Activated CD4-positive, alpha-beta T cell treated with anti-CD3 and anti-CD28 coated beads, Interleukin-10, Interleukin-2, amounts not matched to agents 100 ng/mL and 50 ng/mL, durations not matched to agents 16 hours and 8 hours (primary cell): ENCODE data around the gene SOX15.

Source experiments
- DNase-seq: peaks from one replicate; pipeline ENCODE4 v3.0.0-alpha.2; 2020

The SOX15 gene

DNA sequence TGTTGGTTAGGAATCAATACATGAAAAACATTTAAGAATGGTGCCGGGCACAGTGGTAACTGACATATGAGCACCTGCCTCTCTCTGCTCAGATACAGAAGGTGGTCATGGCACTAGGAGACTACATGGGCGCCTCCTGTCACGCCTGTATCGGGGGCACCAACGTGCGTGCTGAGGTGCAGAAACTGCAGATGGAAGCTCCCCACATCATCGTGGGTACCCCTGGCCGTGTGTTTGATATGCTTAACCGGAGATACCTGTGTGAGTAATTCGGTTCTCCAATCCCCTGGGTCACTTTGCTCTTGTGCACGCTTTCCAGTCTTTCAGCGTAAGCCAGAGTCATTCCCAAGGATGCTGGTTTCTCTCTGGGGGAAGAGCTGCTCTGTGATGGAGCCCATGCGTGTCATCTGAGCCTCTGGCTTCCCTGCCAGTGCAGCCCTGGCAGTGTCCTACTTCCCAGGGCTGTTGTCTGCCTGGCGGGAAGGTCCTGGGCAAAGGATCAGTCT, 13.4 kb downstream of the SOX15 start:
- no peak for DNase-seq

GRCh38 chr17:7575959-7576358, 13.9 kb downstream of the SOX15 start:
- no peak for DNase-seq

DNA sequence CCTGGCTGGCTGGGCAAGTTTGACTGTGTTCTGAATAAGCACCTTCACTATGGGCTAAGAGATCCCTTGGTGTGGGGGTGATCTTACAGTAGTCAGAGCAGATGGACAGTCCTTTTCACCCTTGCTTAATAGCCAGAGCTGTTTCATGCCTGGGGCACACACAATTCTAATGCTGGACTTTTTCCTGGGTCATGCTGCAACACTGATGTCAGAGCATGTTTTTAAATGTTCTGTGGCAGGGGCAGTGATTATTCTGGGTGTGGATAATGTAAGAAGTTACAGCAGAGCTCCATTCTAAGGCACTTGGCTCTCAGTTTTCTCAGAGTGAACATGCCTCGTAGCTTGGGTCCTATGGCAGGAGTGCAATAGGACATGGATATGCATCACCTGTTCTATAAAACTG, 14.4 kb downstream of the SOX15 start:
- DNase-seq = no peak

DNA sequence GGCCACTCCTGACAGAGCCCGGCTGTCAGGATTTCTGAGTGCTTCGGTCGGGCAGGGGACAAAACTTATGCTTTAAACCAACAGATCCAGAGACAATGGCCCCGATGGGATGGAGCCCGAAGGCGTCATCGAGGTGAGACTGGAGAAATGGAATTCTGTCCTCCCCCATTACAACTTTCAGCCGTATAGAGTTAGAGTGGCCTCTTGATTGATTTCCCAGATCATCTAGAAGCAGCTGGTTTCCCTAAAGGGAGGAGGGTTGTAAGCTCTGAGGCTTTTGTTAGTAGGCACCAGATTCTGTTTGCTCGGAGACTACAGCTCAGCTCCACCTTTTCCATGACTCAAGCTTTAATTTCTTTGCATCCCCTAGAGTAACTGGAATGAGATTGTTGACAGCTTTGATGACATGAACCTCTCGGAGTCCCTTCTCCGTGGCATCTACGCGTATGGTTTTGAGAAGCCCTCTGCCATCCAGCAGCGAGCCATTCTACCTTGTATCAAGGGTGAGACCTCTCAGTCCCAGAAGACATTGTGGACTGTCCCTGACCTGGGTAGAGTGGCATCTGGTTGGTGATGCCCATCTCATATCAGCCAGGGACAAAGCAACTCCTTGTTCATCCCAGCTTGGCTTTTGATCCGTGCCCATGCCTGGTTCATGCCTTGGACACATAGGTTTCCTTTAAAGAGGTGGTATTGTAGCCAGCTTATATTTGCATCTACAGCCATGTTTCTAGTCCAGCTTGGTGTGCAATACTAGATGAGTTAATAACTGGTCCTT, 15.5 kb downstream of the SOX15 start:
- DNase-seq = no peak

DNA sequence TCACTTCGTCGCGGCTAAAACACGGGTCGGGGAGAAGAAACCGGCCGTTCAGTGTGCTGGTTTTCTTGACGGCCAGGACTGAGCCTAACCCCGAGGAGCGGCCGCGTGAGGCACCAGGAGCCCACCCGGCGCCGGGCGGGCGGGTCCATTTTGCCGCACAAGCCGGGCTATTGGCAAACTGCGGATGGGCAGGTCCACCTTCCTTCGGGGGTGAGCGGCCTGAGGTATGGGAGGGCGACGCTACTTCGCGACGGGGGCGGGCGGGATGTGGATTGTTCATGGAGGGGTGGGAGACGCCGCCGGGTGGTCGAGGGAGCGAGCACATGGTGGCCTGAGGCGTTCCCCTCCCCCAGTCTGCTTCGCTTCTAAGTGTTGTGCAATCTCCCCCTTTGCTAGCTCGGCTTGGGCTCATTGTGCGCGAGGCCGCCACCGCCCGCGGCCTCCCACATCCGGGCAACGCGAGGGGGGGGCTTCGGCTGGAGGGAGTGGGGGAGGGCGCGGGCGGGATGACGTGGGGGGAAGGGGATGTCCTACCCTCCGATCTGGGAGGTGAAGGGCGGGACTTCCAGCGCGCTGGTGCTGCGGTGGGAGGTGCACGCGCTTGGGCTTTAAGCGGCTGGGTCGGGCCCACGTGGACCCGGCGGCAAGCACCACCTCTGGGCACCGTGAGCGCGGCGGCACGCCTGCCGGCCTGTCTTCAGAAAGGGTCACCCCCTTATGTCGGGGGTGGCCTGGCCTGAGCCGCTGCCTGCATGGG, 16.4 kb downstream of the SOX15 start:
- peak; percentile 94 for DNase-seq

- DNase-seq = no peak
Observed at GRCh38 chr17:7572588-7573323, 17.1 kb downstream of the SOX15 start.

GRCh38 chr17:7572338-7572587, 17.6 kb downstream of the SOX15 start:
- DNase-seq = peak; percentile 100

DNA sequence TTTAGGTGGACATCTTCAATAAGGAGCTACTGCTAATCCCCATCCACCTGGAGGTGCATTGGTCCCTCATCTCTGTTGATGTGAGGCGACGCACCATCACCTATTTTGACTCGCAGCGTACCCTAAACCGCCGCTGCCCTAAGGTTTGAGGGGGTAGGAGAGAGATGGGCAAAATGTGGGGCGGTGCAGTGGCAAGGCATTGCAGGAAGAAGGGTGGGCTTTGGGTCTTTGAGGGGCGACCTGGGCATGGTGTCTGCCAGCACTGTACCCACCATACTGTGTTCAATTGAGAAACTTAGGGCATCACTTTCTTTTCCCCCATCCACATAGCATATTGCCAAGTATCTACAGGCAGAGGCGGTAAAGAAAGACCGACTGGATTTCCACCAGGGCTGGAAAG, 19.5 kb downstream of the SOX15 start:
- DNase-seq = no peak

DNA sequence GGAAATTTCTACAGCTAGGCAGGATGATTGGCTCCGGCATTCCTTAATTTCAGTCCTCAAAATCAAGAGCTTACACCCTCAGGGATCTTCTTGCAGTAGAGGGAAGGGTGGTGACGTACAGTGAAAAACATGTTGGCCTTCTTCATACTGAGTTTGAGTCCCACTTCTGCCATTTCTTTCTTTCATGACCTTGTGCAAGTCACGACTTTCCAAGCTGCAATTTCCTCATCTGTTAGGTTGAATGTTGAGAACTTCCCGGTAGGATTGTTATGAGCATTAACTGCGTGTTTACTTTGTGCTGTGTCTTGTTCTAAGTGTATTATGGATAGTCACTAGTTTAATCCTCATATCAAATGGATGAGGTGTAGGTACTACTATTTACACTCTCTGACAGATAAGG, 20.3 kb downstream of the SOX15 start:
- no peak for DNase-seq

- no peak for DNase-seq
Observed at GRCh38 chr17:7563115-7563869, 26.6 kb downstream of the SOX15 start.

GRCh38 chr17:7562208-7562605, 27.7 kb downstream of the SOX15 start:
- DNase-seq = no peak

- peak; percentile 94 for DNase-seq
Observed at GRCh38 chr17:7561589-7562207, 28.2 kb downstream of the SOX15 start, which contains the start of gene SENP3. Gene SENP3, plus strand, starts transcription at chr17:7561919. Its CDS starts 1,158 bp downstream, at chr17:7563077.

- peak; percentile 91 for DNase-seq
Observed at GRCh38 chr17:7561028-7561575, 28.8 kb downstream of the SOX15 start.

GRCh38 chr17:7560172-7561027, 29.5 kb downstream of the SOX15 start:
- peak; percentile 68 for DNase-seq

- no peak for DNase-seq
Observed at GRCh38 chr17:7559320-7560171, 30.3 kb downstream of the SOX15 start.

DNA sequence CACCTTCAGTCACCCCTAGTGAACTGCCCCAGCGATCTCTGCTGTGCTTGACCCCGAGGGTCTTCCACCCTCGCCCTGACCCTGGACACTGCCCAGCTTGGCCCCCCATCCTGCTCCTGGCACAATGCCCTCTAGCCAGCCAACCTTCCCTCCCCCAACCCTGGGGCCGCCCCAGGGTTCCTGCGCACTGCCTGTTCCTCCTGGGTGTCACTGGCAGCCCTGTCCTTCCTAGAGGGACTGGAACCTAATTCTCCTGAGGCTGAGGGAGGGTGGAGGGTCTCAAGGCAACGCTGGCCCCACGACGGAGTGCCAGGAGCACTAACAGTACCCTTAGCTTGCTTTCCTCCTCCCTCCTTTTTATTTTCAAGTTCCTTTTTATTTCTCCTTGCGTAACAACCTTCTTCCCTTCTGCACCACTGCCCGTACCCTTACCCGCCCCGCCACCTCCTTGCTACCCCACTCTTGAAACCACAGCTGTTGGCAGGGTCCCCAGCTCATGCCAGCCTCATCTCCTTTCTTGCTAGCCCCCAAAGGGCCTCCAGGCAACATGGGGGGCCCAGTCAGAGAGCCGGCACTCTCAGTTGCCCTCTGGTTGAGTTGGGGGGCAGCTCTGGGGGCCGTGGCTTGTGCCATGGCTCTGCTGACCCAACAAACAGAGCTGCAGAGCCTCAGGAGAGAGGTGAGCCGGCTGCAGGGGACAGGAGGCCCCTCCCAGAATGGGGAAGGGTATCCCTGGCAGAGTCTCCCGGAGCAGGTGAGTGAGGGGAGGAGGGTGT, 31.2 kb downstream of the SOX15 start, which contains the start of gene TNFSF13:
Gene TNFSF13 (plus strand): TSS at position 207 of the 776 bp plus-strand sequence. CDS start 290 bp downstream, at position 497.
- no peak for DNase-seq

DNA sequence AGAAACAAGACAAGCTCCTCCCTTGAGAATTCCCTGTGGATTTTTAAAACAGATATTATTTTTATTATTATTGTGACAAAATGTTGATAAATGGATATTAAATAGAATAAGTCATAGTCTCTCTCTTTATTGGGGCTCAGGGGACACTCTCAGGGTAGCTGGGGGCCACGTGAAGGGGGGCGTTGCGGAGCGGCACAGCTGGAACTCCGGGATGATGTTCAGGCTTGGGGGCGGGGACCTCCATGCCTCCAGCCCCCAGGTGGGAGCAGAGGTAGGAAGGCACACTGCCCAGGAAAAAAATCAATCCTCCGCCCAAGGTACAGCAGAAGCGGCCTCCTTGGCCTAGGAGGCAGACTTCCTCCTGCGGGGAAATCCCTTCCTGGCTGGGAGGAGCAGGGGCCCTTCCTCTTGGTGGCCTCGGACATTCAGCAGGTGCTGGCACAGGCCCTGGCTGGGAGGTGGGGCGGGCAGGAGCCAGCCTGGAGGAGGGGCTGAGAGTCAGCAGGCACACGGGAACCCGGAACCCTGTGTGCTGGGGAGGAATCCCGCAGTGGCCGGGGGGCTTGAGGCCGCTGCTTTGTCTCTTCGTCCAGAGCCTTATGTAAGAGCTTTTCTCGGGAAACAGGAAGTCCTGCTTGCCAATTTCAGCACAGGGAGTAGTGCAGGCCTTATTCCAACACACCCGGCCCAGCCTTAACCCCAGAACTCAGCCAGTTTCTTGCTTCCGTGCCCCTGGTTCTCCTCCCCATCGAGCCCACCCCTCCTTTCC, 31.9 kb downstream of the SOX15 start:
- no peak for DNase-seq

DNA sequence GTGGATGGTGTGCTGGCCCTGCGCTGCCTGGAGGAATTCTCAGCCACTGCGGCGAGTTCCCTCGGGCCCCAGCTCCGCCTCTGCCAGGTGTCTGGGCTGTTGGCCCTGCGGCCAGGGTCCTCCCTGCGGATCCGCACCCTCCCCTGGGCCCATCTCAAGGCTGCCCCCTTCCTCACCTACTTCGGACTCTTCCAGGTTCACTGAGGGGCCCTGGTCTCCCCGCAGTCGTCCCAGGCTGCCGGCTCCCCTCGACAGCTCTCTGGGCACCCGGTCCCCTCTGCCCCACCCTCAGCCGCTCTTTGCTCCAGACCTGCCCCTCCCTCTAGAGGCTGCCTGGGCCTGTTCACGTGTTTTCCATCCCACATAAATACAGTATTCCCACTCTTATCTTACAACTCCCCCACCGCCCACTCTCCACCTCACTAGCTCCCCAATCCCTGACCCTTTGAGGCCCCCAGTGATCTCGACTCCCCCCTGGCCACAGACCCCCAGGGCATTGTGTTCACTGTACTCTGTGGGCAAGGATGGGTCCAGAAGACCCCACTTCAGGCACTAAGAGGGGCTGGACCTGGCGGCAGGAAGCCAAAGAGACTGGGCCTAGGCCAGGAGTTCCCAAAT, 32.6 kb downstream of the SOX15 start:
- DNase-seq = no peak
